Measurements from ENCODE around the gene NDUFA12. TPM values are rescaled to one million over a fixed set of nuclear protein-coding genes. Genes with fewer than 3 reads are reported as not detected.

NDUFA12 gene
- total RNA-seq (10 to 100 TPM; 53.3 to 86.3 TPM), polyA plus RNA-seq (100 to 1,000 TPM in 1 of 2 donors, 10 to 100 TPM in 1; 89.2 to 152 TPM)
- long read RNA-seq, donor 1, transcript NDUFA12-201 (4 exons, 635 nt), result major isoform, 97 of 159 reads
- long read RNA-seq, donor 1, partial matches to known transcripts, result 57 of 159 reads
- long read RNA-seq, donor 1, other reads (novel, unspliced or antisense), result 0 of 159 reads
- long read RNA-seq, donor 2, transcript NDUFA12-201 (4 exons, 635 nt), result major isoform, 47 of 69 reads
- long read RNA-seq, donor 2, partial matches to known transcripts, result 19 of 69 reads
- long read RNA-seq, donor 2, other reads (novel, unspliced or antisense), result 0 of 69 reads
- long read RNA-seq, donor 3, transcript NDUFA12-201 (4 exons, 635 nt), result major isoform, 63 of 101 reads
- long read RNA-seq, donor 3, partial matches to known transcripts, result 31 of 101 reads
- long read RNA-seq, donor 3, other reads (novel, unspliced or antisense), result 0 of 101 reads
- long read RNA-seq, donor 4, transcript NDUFA12-201 (4 exons, 635 nt), result major isoform, 64 of 99 reads
- long read RNA-seq, donor 4, partial matches to known transcripts, result 29 of 99 reads
- long read RNA-seq, donor 4, other reads (novel, unspliced or antisense), result 0 of 99 reads
- long read RNA-seq, donor 5, transcript NDUFA12-202 (2 exons, 472 nt), result minor isoform, 5 of 193 reads
- long read RNA-seq, donor 5, transcript NDUFA12-201 (4 exons, 635 nt), result major isoform, 142 of 193 reads
- long read RNA-seq, donor 5, partial matches to known transcripts, result 44 of 193 reads
- long read RNA-seq, donor 5, other reads (novel, unspliced or antisense), result 0 of 193 reads

DNA sequence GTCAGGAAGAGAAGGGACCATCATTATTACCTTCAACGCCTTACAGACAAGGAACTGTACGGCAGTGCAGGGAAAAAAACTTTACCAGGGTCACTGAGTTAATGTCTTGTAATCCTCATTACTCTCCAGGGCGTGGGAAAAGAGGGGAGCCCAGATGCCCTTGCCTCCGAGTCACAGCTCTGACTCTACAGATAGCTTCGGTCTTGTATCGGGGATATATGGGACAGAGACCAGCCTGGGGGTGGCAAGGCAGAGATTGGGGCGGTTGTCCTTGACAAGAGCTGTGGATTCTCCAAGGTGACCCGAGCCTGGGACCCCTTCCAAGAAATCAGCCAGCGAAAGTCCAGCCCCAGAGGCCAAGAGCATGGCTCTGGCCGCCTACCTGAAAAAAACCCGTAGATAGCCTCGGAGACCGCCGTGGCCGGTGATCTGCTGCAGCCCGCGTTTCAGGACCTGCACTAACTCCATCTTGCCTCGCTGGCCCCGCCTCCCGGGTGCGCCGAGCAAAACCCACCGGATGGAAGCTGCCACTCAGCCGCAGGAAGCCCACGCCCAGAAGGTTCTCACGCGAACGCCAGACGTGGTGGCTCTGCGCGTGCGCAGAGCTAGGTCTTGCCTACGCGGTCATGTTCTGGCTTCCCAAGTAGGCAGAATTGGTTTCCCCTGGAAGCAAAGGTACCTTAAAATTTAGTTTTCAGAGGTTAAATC, at the start of gene NDUFA12:
Gene NDUFA12 (minus strand): TSS at position 485 of the 708 bp plus-strand sequence. CDS start 17 bp downstream, at position 468.
- peaks cover 0 to 7% (median under 1%) of the 10 kb centered on the region in 4 donors for H3K9me3 ChIP-seq (ENCODE audit: control insufficient read depth in 4 of 4, insufficient read depth in 3 of 4, low read length in 3 of 4)
- TF ChIP-seq, protein P1, sequence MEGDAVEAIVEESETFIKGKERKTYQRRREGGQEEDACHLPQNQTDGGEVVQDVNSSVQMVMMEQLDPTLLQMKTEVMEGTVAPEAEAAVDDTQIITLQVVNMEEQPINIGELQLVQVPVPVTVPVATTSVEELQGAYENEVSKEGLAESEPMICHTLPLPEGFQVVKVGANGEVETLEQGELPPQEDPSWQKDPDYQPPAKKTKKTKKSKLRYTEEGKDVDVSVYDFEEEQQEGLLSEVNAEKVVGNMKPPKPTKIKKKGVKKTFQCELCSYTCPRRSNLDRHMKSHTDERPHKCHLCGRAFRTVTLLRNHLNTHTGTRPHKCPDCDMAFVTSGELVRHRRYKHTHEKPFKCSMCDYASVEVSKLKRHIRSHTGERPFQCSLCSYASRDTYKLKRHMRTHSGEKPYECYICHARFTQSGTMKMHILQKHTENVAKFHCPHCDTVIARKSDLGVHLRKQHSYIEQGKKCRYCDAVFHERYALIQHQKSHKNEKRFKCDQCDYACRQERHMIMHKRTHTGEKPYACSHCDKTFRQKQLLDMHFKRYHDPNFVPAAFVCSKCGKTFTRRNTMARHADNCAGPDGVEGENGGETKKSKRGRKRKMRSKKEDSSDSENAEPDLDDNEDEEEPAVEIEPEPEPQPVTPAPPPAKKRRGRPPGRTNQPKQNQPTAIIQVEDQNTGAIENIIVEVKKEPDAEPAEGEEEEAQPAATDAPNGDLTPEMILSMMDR (IDR thresholded peaks at IDR 0.05; ENCODE audit: control extremely low read depth, extremely low read depth), result no peak
- H3K27ac ChIP-seq (ENCODE audit: low read depth in 1 of 2, low read length in 1 of 2), result peak within 1 kb of the TSS; percentile 85 to 90
- H3K4me1 ChIP-seq (ENCODE audit: control insufficient read depth in 5 of 5, insufficient read depth in 5 of 5, low read length in 5 of 5), result peaks cover 0 to 5% (median 4%) of the 10 kb centered on the region in 5 donors
- WGBS, 2 donors, result 0 to 1% methylated on average over 34 of the region's 34 CpGs
- no peaks in the 10 kb centered on the region for H3K27me3 ChIP-seq (ENCODE audit: control insufficient read depth in 3 of 3, insufficient read depth in 3 of 3, low read length in 2 of 3)
- H3K4me3 ChIP-seq, result peak within 1 kb of the TSS; percentile 85
- DNase-seq (peak; percentile 96 to 98 (median 97)), ATAC-seq (ENCODE audit: insufficient read depth, low FRiP score) (peak; percentile 98)
- peak within 1 kb of the TSS; percentile 50 to 84 for H3K9ac ChIP-seq (ENCODE audit: insufficient read depth in 1 of 2, low read length in 2 of 2)
- H3K36me3 ChIP-seq (ENCODE audit: control insufficient read depth in 4 of 4, insufficient read depth in 4 of 4, low read length in 4 of 4), result peaks cover 0 to 3% (median 0%) of the 10 kb centered on the region in 4 donors

DNA sequence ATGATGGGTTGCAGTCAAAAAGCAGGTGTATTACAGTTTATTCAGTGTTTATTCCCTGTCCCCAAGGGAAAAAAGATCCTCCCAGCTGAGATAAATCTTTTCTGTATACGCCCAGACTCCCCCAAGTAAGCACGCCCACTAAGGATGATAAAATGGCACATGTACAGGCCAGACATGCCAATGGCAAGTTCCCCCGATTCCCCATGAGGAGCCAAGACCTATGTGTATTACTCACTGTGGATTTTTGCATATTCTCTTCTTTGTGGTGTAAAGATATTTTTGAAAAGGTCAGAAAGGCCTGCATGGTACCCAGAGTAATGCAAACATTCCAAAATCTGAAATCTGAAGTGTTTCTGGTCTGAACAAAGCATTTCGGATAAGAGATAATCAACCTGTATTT, 47.7 kb upstream of the NDUFA12 start:
- H3K4me3 ChIP-seq, result no peak overlapping the region
- WGBS, 2 donors, result 95% methylated on average over 4 of the region's 4 CpGs
- no peaks in the 10 kb centered on the region for H3K9me3 ChIP-seq (ENCODE audit: control insufficient read depth in 4 of 4, insufficient read depth in 3 of 4, low read length in 3 of 4)
- peaks cover 15 to 44% (median 27%) of the 10 kb centered on the region in 4 donors for H3K36me3 ChIP-seq (ENCODE audit: control insufficient read depth in 4 of 4, insufficient read depth in 4 of 4, low read length in 4 of 4)
- peaks cover 0 to 4% (median 0%) of the 10 kb centered on the region in 5 donors for H3K4me1 ChIP-seq (ENCODE audit: control insufficient read depth in 5 of 5, insufficient read depth in 5 of 5, low read length in 5 of 5)
- no peak for ATAC-seq (ENCODE audit: insufficient read depth, low FRiP score)
- H3K27me3 ChIP-seq (ENCODE audit: control insufficient read depth in 3 of 3, insufficient read depth in 3 of 3, low read length in 2 of 3), result no peaks in the 10 kb centered on the region
- no peak overlapping the region for H3K9ac ChIP-seq (ENCODE audit: insufficient read depth in 1 of 2, low read length in 2 of 2)
- TF ChIP-seq, protein P1 (IDR thresholded peaks at IDR 0.05; ENCODE audit: control extremely low read depth, extremely low read depth), result no peak
- DNase-seq, result no peak
- no peak overlapping the region for H3K27ac ChIP-seq (ENCODE audit: low read depth in 1 of 2, low read length in 1 of 2)

DNA sequence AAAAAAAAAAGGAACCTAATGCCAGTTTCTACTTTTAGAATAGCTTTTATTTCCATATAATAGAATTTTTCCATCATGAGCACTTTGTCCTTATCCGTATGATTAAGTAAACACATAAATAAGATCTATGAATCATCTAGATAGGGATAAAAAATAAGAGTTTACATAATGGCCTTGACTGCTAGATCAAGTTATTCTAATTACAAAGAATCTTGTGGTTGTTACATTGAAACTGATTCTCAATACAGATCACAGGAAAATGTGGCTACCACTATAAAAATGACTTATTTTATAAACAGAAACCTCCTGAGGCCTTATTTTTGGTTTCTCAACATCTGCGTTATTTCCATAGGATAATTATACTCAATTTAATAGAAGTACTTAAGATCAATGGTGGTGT, 34.4 kb upstream of the NDUFA12 start:
- Histone ChIP-seq H3K9me3 (ENCODE audit: control insufficient read depth in 4 of 4, insufficient read depth in 3 of 4, low read length in 3 of 4) (no peaks in the 10 kb centered on the region), H3K4me3 (no peak overlapping the region), H3K27ac (ENCODE audit: low read depth in 1 of 2, low read length in 1 of 2) (no peak overlapping the region), H3K27me3 (ENCODE audit: control insufficient read depth in 3 of 3, insufficient read depth in 3 of 3, low read length in 2 of 3) (no peaks in the 10 kb centered on the region), H3K9ac (ENCODE audit: insufficient read depth in 1 of 2, low read length in 2 of 2) (no peak overlapping the region), H3K4me1 (ENCODE audit: control insufficient read depth in 5 of 5, insufficient read depth in 5 of 5, low read length in 5 of 5) (no peaks in the 10 kb centered on the region), H3K36me3 (ENCODE audit: control insufficient read depth in 4 of 4, insufficient read depth in 4 of 4, low read length in 4 of 4) (peaks cover 7 to 30% (median 22%) of the 10 kb centered on the region in 4 donors)
- DNase-seq, result no peak
- ATAC-seq (ENCODE audit: insufficient read depth, low FRiP score), result no peak
- TF ChIP-seq, protein P1 (IDR thresholded peaks at IDR 0.05; ENCODE audit: control extremely low read depth, extremely low read depth), result no peak
- 82 to 93% methylated on average over 2 of the region's 2 CpGs for WGBS, 2 donors
